IMR-90 (cell line): ENCODE data around the gene SEPHS1. TPM values are rescaled to one million over a fixed set of nuclear protein-coding genes. Genes with fewer than 3 reads are reported as not detected.

ENCODE experiments used
- ATAC-seq: fragments of 200-7000 bp; cut with Tn5 transposase; 2 replicates; pipeline ENCODE4 v1.9.1; 2020; ENCODE audit warnings: low read depth, mild to moderate bottlenecking, moderate library complexity
- BruUV-seq: library from RNA; stranded (reverse); fragments of 400-500 nt; replicated peaks from 2 replicates; lab custom pipeline; 2021; lab: Mats Ljungman, UMichigan
- CTCF ChIA-PET: fragments of 300-600 bp; formaldehyde crosslinking; extraction: SDS; loops from one replicate; lab custom pipeline; 2021; ENCODE audit warnings: antibody characterized with exemption; lab: Yijun Ruan, JAX
- POLR2A ChIA-PET: fragments of 300-600 bp; sonication (Branson Sonifier 250); formaldehyde crosslinking; loops from one replicate; lab custom pipeline; 2022; ENCODE audit warnings: antibody characterized with exemption; ENCODE audit not compliant: unreplicated experiment; lab: Charles Lee
- DNase-seq: peaks from one replicate; pipeline ENCODE4 v3.0.0; 2013
- H2AFZ ChIP-seq: replicated peaks from 2 replicates; pipeline ENCODE3; 2013; ENCODE audit warnings: low read length, mild to moderate bottlenecking; ENCODE audit not compliant: poor library complexity
- H2AK5ac ChIP-seq: 2 replicates; pipeline ENCODE4 v1.6.1; 2013; ENCODE audit warnings: low read depth, low read length, inconsistent platforms
- H2AK9ac ChIP-seq: replicated peaks from 2 replicates; pipeline ENCODE3; 2013; ENCODE audit warnings: mild to moderate bottlenecking, low read depth, low read length, moderate library complexity; ENCODE audit not compliant: poor library complexity
- H2BK120ac ChIP-seq: 2 replicates; pipeline ENCODE4 v1.6.1; 2013; ENCODE audit warnings: low read depth, low read length, inconsistent platforms
- H2BK15ac ChIP-seq: 3 replicates; pipeline ENCODE4 v1.6.1; 2013; ENCODE audit warnings: low read depth, low read length, inconsistent platforms
- H2BK20ac ChIP-seq: 2 replicates; pipeline ENCODE4 v1.6.1; 2013; ENCODE audit warnings: low read depth, mild to moderate bottlenecking, inconsistent platforms, low read length, moderate library complexity
- H2BK5ac ChIP-seq: 2 replicates; pipeline ENCODE4 v1.6.1; 2013; ENCODE audit warnings: mild to moderate bottlenecking, low read depth, low read length, inconsistent platforms; ENCODE audit not compliant: poor library complexity, severe bottlenecking
- H3K14ac ChIP-seq: replicated peaks from 2 replicates; pipeline ENCODE4 v1.6.1; 2013; ENCODE audit warnings: low read depth, low read length, inconsistent platforms
- H3K18ac ChIP-seq: 2 replicates; pipeline ENCODE4 v1.6.1; 2013; ENCODE audit warnings: low read depth, low read length, control low read depth
- H3K23ac ChIP-seq: 2 replicates; pipeline ENCODE4 v1.6.1; 2013; ENCODE audit warnings: low read depth, low read length, inconsistent platforms
- H3K27ac ChIP-seq: 2 replicates; pipeline ENCODE4 v1.5.1; 2013; ENCODE audit warnings: mild to moderate bottlenecking, control low read depth, low read length; ENCODE audit not compliant: insufficient read depth
- H3K27me3 ChIP-seq: 2 replicates; pipeline ENCODE4 v1.6.1; 2013; ENCODE audit warnings: low read length; ENCODE audit not compliant: control insufficient read depth, insufficient read depth
- H3K36me3 ChIP-seq: 2 replicates; pipeline ENCODE4 v1.6.1; 2013; ENCODE audit warnings: low read length, mixed read lengths; ENCODE audit not compliant: control insufficient read depth, insufficient read depth
- H3K4ac ChIP-seq: 2 replicates; pipeline ENCODE4 v1.6.1; 2013; ENCODE audit warnings: low read depth, low read length, inconsistent platforms
- H3K4me1 ChIP-seq: 2 replicates; pipeline ENCODE4 v1.6.1; 2013; ENCODE audit warnings: low read length, mixed read lengths; ENCODE audit not compliant: control insufficient read depth, insufficient read depth
- H3K4me2 ChIP-seq: 2 replicates; pipeline ENCODE4 v1.6.1; 2013; ENCODE audit warnings: low read depth, mild to moderate bottlenecking, control low read depth, low read length, moderate library complexity
- H3K4me3 ChIP-seq: 2 replicates; pipeline ENCODE4 v1.5.1; 2013; ENCODE audit warnings: low read depth, mild to moderate bottlenecking, control low read depth, low read length, moderate library complexity; ENCODE audit not compliant: insufficient read depth
- H3K56ac ChIP-seq: 2 replicates; pipeline ENCODE4 v1.6.1; 2013; ENCODE audit warnings: low read length, inconsistent platforms; ENCODE audit not compliant: insufficient read depth; ENCODE audit errors: extremely low read depth
- H3K79me1 ChIP-seq, 2 experiments: 2 replicates each; pipeline ENCODE4 v1.6.1; 2013; ENCODE audit warnings: low read length in 2 of 2, inconsistent platforms in 1 of 2, low read depth in 1 of 2
- H3K9ac ChIP-seq: 2 replicates; pipeline ENCODE4 v1.6.1; 2013; ENCODE audit warnings: low read depth, low read length, control low read depth
- H3K9me1 ChIP-seq: 2 replicates; pipeline ENCODE4 v1.6.1; 2013; ENCODE audit warnings: low read length, inconsistent platforms; ENCODE audit not compliant: insufficient read depth
- H3K9me3 ChIP-seq: 2 replicates; pipeline ENCODE4 v1.6.1; 2013; ENCODE audit warnings: low read length; ENCODE audit not compliant: control insufficient read depth, insufficient read depth
- H4K20me1 ChIP-seq: 2 replicates; pipeline ENCODE4 v1.6.1; 2013; ENCODE audit warnings: low read length, inconsistent platforms; ENCODE audit not compliant: insufficient read depth
- H4K5ac ChIP-seq: 2 replicates; pipeline ENCODE4 v1.6.1; 2013; ENCODE audit warnings: mild to moderate bottlenecking, low read depth, low read length, control low read depth
- H4K8ac ChIP-seq, 2 experiments: 2 replicates each; pipeline ENCODE4 v1.6.1; 2013; ENCODE audit warnings: low read depth in 2 of 2, low read length in 2 of 2, control low read depth in 1 of 2, inconsistent platforms in 1 of 2
- H4K91ac ChIP-seq: 2 replicates; pipeline ENCODE4 v1.6.1; 2013; ENCODE audit warnings: low read depth, low read length, inconsistent platforms; ENCODE audit not compliant: insufficient read depth
- BHLHE40 ChIP-seq: fragments of 150-350 bp; IDR thresholded peaks from 2 replicates; pipeline ENCODE4 v1.6.1; 2016; ENCODE audit warnings: mild to moderate bottlenecking, low read depth, low read length
- CEBPB ChIP-seq: IDR thresholded peaks from 2 replicates; pipeline ENCODE4 v1.6.1; 2012; ENCODE audit warnings: low read depth, low read length, improper control_type of control experiment
- CHD1 ChIP-seq: IDR thresholded peaks from 2 replicates; pipeline ENCODE4 v1.6.1; 2012; ENCODE audit warnings: low read depth, low read length, improper control_type of control experiment
- FOS ChIP-seq: fragments of 150-350 bp; IDR thresholded peaks from 2 replicates; pipeline ENCODE4 v1.6.1; 2016; ENCODE audit warnings: low read depth, low read length
- MAFK ChIP-seq: IDR thresholded peaks from 2 replicates; pipeline ENCODE4 v1.6.1; 2012; ENCODE audit warnings: low read depth, low read length, improper control_type of control experiment
- MAZ ChIP-seq: IDR thresholded peaks from 2 replicates; pipeline ENCODE4 v1.6.1; 2012; ENCODE audit warnings: low read depth, mild to moderate bottlenecking, low read length, improper control_type of control experiment, moderate library complexity, borderline replicate concordance
- MXI1 ChIP-seq: IDR thresholded peaks from 2 replicates; pipeline ENCODE4 v1.6.1; 2012; ENCODE audit warnings: low read depth, mild to moderate bottlenecking, low read length, moderate library complexity, borderline replicate concordance
- NFE2L2 ChIP-seq: fragments of 150-350 bp; IDR thresholded peaks from 2 replicates; pipeline ENCODE4 v1.6.1; 2016; ENCODE audit warnings: low read depth, mild to moderate bottlenecking, low read length
- POLR2A ChIP-seq: IDR thresholded peaks from 2 replicates; pipeline ENCODE4 v1.6.1; 2012; ENCODE audit warnings: mild to moderate bottlenecking, low read depth, low read length
- RAD21 ChIP-seq: IDR thresholded peaks from 2 replicates; pipeline ENCODE4 v1.6.1; 2012; ENCODE audit warnings: low read length, improper control_type of control experiment
- RCOR1 ChIP-seq: IDR thresholded peaks from 2 replicates; pipeline ENCODE4 v1.6.1; 2012; ENCODE audit warnings: mild to moderate bottlenecking, low read length, improper control_type of control experiment; ENCODE audit not compliant: insufficient replicate concordance
- RFX5 ChIP-seq: IDR thresholded peaks from 2 replicates; pipeline ENCODE4 v1.8.0; 2012; ENCODE audit warnings: low read depth, mild to moderate bottlenecking, low read length, moderate library complexity
- SMC3 ChIP-seq: fragments of 150-350 bp; IDR thresholded peaks from 2 replicates; pipeline ENCODE4 v1.6.1; 2016; ENCODE audit warnings: low read depth, mild to moderate bottlenecking, antibody characterized with exemption, low read length, moderate library complexity
- WGBS, 2 experiments: methylation state at CpG; one replicate each; pipeline versions ENCODE4 v1.1.5 to v1.1.7; 2013; ENCODE audit warnings: missing lambda C conversion rate in 2 of 2; ENCODE audit not compliant: insufficient read length in 1 of 2; ENCODE audit errors: extremely low coverage in 2 of 2; 5-methylcytosine and 5-hydroxymethylcytosine counted together
- dilution Hi-C: fragments of 300-500 bp; cut with HindIII; formaldehyde crosslinking; loops from one replicate; pipeline ENCODE4 v1.14.3; 2018; ENCODE audit warnings: low sequenced_read_pairs; ENCODE audit not compliant: unreplicated experiment
- in situ Hi-C: fragments of 300-500 bp; cut with MboI; formaldehyde crosslinking; loops from 3 replicates; pipeline ENCODE4 v1.14.3; 2019; ENCODE audit warnings: low sequenced_read_pairs, inconsistent platforms, mixed read lengths
- intact Hi-C: fragments of 100-400 bp; cut with micrococcal nuclease; formaldehyde crosslinking; loops from 2 replicates; pipeline ENCODE4 v1.10.0; 2022
- polyA plus RNA-seq, 3 experiments: library from polyadenylated mRNA; depleted of rRNA; stranded (reverse); fragments of >200 nt; gene quantifications; 2 replicates each; pipeline ENCODE4 v1.2.3, GENCODE V29; 2012; ENCODE audit warnings: low replicate concordance in 1 of 3
- total RNA-seq: library from RNA; depleted of rRNA; stranded (reverse); fragments of >200 nt; gene quantifications from 2 replicates; pipeline ENCODE4 v1.2.3, GENCODE V29; 2012
- TF ChIP-seq, protein P1 (sequence below): fragments of 150-350 bp; IDR thresholded peaks from 2 replicates; pipeline ENCODE4 v1.6.1; 2016; ENCODE audit warnings: low read depth, mild to moderate bottlenecking, low read length, moderate library complexity, borderline replicate concordance
- TF ChIP-seq, protein P2 (sequence below): conservative IDR thresholded peaks from 2 replicates; pipeline ENCODE4 v1.5.1; 2012; ENCODE audit warnings: mild to moderate bottlenecking, low read depth, low read length, improper control_type of control experiment
- TF ChIP-seq, protein P3 (sequence below): fragments of 150-350 bp; IDR thresholded peaks from 2 replicates; pipeline ENCODE4 v1.6.1; 2017; ENCODE audit warnings: mild to moderate bottlenecking, antibody characterized with exemption, low read length, low read depth

The SEPHS1 gene
- total and polyA plus RNA-seq, 2 of the 4 experiments (the other 2 are of a cell fraction) = 39.4 to 69.4 TPM

DNA sequence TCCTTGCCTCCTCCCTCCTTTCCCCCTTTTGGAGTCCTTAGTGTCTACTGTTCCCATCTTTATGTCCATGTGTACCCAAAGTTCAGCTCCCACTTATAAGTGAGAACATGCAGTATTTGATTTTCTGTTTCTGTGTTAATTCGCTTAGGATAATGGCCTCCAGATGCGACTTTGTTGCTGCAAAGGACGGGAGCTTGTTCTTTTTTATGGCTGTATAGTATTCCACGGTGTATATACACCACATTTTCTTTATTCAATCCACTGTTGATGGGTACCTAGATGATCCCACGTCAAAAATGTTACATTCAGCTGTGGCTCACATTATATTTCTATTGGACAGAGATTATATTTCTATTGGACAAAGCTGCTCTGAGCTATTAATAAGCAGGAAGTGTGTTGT lies 24.4 kb upstream of the SEPHS1 start:
- Histone ChIP-seq H3K4me3 (no peak overlapping the region), H4K20me1 (no peaks in the 10 kb centered on the region), H3K9ac (no peak overlapping the region), H3K4ac (no peak overlapping the region), H3K4me2 (no peak overlapping the region), H4K91ac (no peak overlapping the region), H3K36me3 (no peaks in the 10 kb centered on the region), H3K9me3 (no peaks in the 10 kb centered on the region), H4K5ac (no peak overlapping the region), H2BK20ac (no peak overlapping the region), H3K4me1 (no peaks in the 10 kb centered on the region), H2AK9ac (no peak overlapping the region), H3K27ac (no peak overlapping the region), H2BK120ac (no peak overlapping the region), H3K79me1 (no peaks in the 10 kb centered on the region), H3K9me1 (no peaks in the 10 kb centered on the region), H3K14ac (no peak overlapping the region), H2BK15ac (no peak overlapping the region), H2AK5ac (no peak overlapping the region), H3K56ac (no peak overlapping the region), H3K27me3 (peaks cover 8% of the 10 kb centered on the region), H4K8ac (no peak overlapping the region), H2AFZ (no peak overlapping the region), H3K18ac (no peak overlapping the region), H2BK5ac (no peak overlapping the region), H3K23ac (no peak overlapping the region)
- ChIA-PET POLR2A (no interaction called here), CTCF (interaction anchor here (0.6 to 1.9 kb wide), 11 partner anchors 12 to 218 kb away, joined by 3 to 16 read pairs (median 5); no protein-coding TSS in a partner anchor)
- TF ChIP-seq FOS (no peak), POLR2A (no peak), RFX5 (no peak), RAD21 (no peak), SMC3 (no peak), NFE2L2 (no peak), BHLHE40 (no peak), MAFK (no peak), CEBPB (no peak), CHD1 (no peak), RCOR1 (no peak), MXI1 (no peak), MAZ (no peak)
- TF ChIP-seq, protein P1, sequence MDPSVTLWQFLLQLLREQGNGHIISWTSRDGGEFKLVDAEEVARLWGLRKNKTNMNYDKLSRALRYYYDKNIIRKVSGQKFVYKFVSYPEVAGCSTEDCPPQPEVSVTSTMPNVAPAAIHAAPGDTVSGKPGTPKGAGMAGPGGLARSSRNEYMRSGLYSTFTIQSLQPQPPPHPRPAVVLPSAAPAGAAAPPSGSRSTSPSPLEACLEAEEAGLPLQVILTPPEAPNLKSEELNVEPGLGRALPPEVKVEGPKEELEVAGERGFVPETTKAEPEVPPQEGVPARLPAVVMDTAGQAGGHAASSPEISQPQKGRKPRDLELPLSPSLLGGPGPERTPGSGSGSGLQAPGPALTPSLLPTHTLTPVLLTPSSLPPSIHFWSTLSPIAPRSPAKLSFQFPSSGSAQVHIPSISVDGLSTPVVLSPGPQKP = no peak
- TF ChIP-seq, protein P2, sequence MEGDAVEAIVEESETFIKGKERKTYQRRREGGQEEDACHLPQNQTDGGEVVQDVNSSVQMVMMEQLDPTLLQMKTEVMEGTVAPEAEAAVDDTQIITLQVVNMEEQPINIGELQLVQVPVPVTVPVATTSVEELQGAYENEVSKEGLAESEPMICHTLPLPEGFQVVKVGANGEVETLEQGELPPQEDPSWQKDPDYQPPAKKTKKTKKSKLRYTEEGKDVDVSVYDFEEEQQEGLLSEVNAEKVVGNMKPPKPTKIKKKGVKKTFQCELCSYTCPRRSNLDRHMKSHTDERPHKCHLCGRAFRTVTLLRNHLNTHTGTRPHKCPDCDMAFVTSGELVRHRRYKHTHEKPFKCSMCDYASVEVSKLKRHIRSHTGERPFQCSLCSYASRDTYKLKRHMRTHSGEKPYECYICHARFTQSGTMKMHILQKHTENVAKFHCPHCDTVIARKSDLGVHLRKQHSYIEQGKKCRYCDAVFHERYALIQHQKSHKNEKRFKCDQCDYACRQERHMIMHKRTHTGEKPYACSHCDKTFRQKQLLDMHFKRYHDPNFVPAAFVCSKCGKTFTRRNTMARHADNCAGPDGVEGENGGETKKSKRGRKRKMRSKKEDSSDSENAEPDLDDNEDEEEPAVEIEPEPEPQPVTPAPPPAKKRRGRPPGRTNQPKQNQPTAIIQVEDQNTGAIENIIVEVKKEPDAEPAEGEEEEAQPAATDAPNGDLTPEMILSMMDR = no peak
- TF ChIP-seq, protein P3, sequence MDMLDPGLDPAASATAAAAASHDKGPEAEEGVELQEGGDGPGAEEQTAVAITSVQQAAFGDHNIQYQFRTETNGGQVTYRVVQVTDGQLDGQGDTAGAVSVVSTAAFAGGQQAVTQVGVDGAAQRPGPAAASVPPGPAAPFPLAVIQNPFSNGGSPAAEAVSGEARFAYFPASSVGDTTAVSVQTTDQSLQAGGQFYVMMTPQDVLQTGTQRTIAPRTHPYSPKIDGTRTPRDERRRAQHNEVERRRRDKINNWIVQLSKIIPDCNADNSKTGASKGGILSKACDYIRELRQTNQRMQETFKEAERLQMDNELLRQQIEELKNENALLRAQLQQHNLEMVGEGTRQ = no peak
- BruUV-seq = no TSS peak
- WGBS, 2 experiments = no CpG with 5 or more reads among the region's 5 CpGs
- DNase-seq (no peak), ATAC-seq (no peak)
- dilution Hi-C loops = no loop called here
- intact Hi-C loops = loop anchor here (1.0 to 5.0 kb wide), 5 partner anchors 68 to 405 kb away; partner anchors contain the start of gene PRPF18
- in situ Hi-C loops = loop anchor here (10.0 kb wide), 2 partner anchors 162 to 402 kb away; no protein-coding TSS in a partner anchor
